ENCODE measurements around the gene DOK5.

DOK5 gene

GRCh38 chr20:54654450-54654849, 179.1 kb downstream of the DOK5 start:
- Histone ChIP-seq H2AFZ (ENCODE audit: low read length) (no peak overlapping the region), H3K4me2 (ENCODE audit: low read depth, low read length, poor library complexity, severe bottlenecking) (no peak overlapping the region), H3K36me3 (ENCODE audit: insufficient read depth, low read length) (no peaks in the 10 kb centered on the region), H3K79me2 (ENCODE audit: insufficient read depth, low read length) (no peaks in the 10 kb centered on the region), H3K9me2 (replicated peaks; ENCODE audit: low read depth, low read length) (no peaks in the 10 kb centered on the region), H3K4me3 (ENCODE audit: low read length, poor library complexity, severe bottlenecking) (no peak overlapping the region), H3K9ac (ENCODE audit: low read depth, low read length, poor library complexity, severe bottlenecking) (no peak overlapping the region), H3K27me3 (ENCODE audit: insufficient read depth, low read length, poor library complexity, severe bottlenecking) (no peaks in the 10 kb centered on the region), H3F3A (ENCODE audit: low read depth) (no peaks in the 10 kb centered on the region), H3K4me1 (ENCODE audit: insufficient read depth, low read length, poor library complexity, severe bottlenecking) (no peaks in the 10 kb centered on the region), H3K9me3 (ENCODE audit: insufficient read depth, low read depth, low read length) (no peaks in the 10 kb centered on the region), H4K20me1 (ENCODE audit: insufficient read depth, low read length, poor library complexity, severe bottlenecking) (no peaks in the 10 kb centered on the region)
- TF ChIP-seq EZH2phosphoT487 (IDR thresholded peaks at IDR 0.05; ENCODE audit: borderline replicate concordance) = no peak
- TF ChIP-seq CTCF (conservative IDR thresholded peaks at IDR 0.05; ENCODE audit: low read length) = no peak

- Histone ChIP-seq H3K9ac (ENCODE audit: low read depth, low read length, poor library complexity, severe bottlenecking) (no peak overlapping the region), H3K4me2 (ENCODE audit: low read depth, low read length, poor library complexity, severe bottlenecking) (no peak overlapping the region), H3K4me3 (ENCODE audit: low read length, poor library complexity, severe bottlenecking) (no peak overlapping the region), H2AFZ (ENCODE audit: low read length) (no peak overlapping the region), H3K79me2 (ENCODE audit: insufficient read depth, low read length) (no peaks in the 10 kb centered on the region), H3K27me3 (ENCODE audit: insufficient read depth, low read length, poor library complexity, severe bottlenecking) (no peaks in the 10 kb centered on the region), H3F3A (ENCODE audit: low read depth) (no peaks in the 10 kb centered on the region), H3K9me3 (ENCODE audit: insufficient read depth, low read depth, low read length) (no peaks in the 10 kb centered on the region), H4K20me1 (ENCODE audit: insufficient read depth, low read length, poor library complexity, severe bottlenecking) (no peaks in the 10 kb centered on the region), H3K36me3 (ENCODE audit: insufficient read depth, low read length) (no peaks in the 10 kb centered on the region), H3K4me1 (ENCODE audit: insufficient read depth, low read length, poor library complexity, severe bottlenecking) (no peaks in the 10 kb centered on the region), H3K9me2 (replicated peaks; ENCODE audit: low read depth, low read length) (no peaks in the 10 kb centered on the region)
- TF ChIP-seq EZH2phosphoT487 (IDR thresholded peaks at IDR 0.05; ENCODE audit: borderline replicate concordance) (no peak), CTCF (conservative IDR thresholded peaks at IDR 0.05; ENCODE audit: low read length) (no peak)
Measured at GRCh38 chr20:54657268-54657826, 182.0 kb downstream of the DOK5 start.

GRCh38 chr20:54658525-54658924, 183.1 kb downstream of the DOK5 start:
- Histone ChIP-seq H2AFZ (ENCODE audit: low read length) (no peak overlapping the region), H3K4me2 (ENCODE audit: low read depth, low read length, poor library complexity, severe bottlenecking) (no peak overlapping the region), H3K9me3 (ENCODE audit: insufficient read depth, low read depth, low read length) (no peaks in the 10 kb centered on the region), H3K79me2 (ENCODE audit: insufficient read depth, low read length) (no peaks in the 10 kb centered on the region), H4K20me1 (ENCODE audit: insufficient read depth, low read length, poor library complexity, severe bottlenecking) (no peaks in the 10 kb centered on the region), H3K27me3 (ENCODE audit: insufficient read depth, low read length, poor library complexity, severe bottlenecking) (no peaks in the 10 kb centered on the region), H3F3A (ENCODE audit: low read depth) (no peaks in the 10 kb centered on the region), H3K36me3 (ENCODE audit: insufficient read depth, low read length) (no peaks in the 10 kb centered on the region), H3K9ac (ENCODE audit: low read depth, low read length, poor library complexity, severe bottlenecking) (no peak overlapping the region), H3K9me2 (replicated peaks; ENCODE audit: low read depth, low read length) (no peaks in the 10 kb centered on the region), H3K4me3 (ENCODE audit: low read length, poor library complexity, severe bottlenecking) (no peak overlapping the region), H3K4me1 (ENCODE audit: insufficient read depth, low read length, poor library complexity, severe bottlenecking) (no peaks in the 10 kb centered on the region)
- TF ChIP-seq EZH2phosphoT487 (IDR thresholded peaks at IDR 0.05; ENCODE audit: borderline replicate concordance) = no peak
- no peak for TF ChIP-seq CTCF (conservative IDR thresholded peaks at IDR 0.05; ENCODE audit: low read length)

All from Loucy (cell line).